ENCODE measurements around the gene SNAP47. TPM values are rescaled to one million over a fixed set of nuclear protein-coding genes. Genes with fewer than 3 reads are reported as not detected.

SNAP47 gene
- total and polyA plus RNA-seq, 2 of the 4 experiments (the other 2 are of a cell fraction), result 39.4 to 72.9 TPM

GRCh38 chr1:227777646-227778045, 42.4 kb downstream of the SNAP47 start:
- no CpG with 5 or more reads among the region's 4 CpGs for WGBS, 2 experiments (ENCODE audit: extremely low coverage in 2 of 2, insufficient read length in 1 of 2)
- Histone ChIP-seq H2BK20ac (ENCODE audit: low read depth, low read length) (no peak overlapping the region), H3K9me1 (ENCODE audit: insufficient read depth, low read length) (peaks cover 21% of the 10 kb centered on the region), H2AK5ac (ENCODE audit: low read depth, low read length) (no peak overlapping the region), H4K20me1 (ENCODE audit: insufficient read depth, low read length) (peaks cover 9% of the 10 kb centered on the region; the same call in 1 of the 2 replicates), H4K8ac (ENCODE audit: low read depth in 2 of 2, low read length in 2 of 2) (no peak overlapping the region), H2AK9ac (replicated peaks; ENCODE audit: low read depth, low read length, poor library complexity) (no peak overlapping the region), H4K5ac (ENCODE audit: low read depth, low read length) (no peak overlapping the region), H3K4me1 (ENCODE audit: control insufficient read depth, insufficient read depth, low read length) (peaks cover 16% of the 10 kb centered on the region), H3K56ac (ENCODE audit: extremely low read depth, insufficient read depth, low read length) (no peak overlapping the region), H3K4me2 (ENCODE audit: low read depth, low read length) (no peak overlapping the region), H3K27ac (ENCODE audit: insufficient read depth, low read length) (no peak overlapping the region), H3K18ac (ENCODE audit: low read depth, low read length) (no peak overlapping the region), H3K27me3 (ENCODE audit: control insufficient read depth, insufficient read depth, low read length) (no peaks in the 10 kb centered on the region), H4K91ac (ENCODE audit: insufficient read depth, low read depth, low read length) (no peak overlapping the region), H3K4ac (ENCODE audit: low read depth, low read length) (no peak overlapping the region), H3K79me1 (ENCODE audit: low read depth in 1 of 2, low read length in 2 of 2) (peaks cover 0 to 10% of the 10 kb centered on the region in 2 experiments; a peak in 1 of 4 replicates), H3K9ac (ENCODE audit: low read depth, low read length) (no peak overlapping the region), H2AFZ (replicated peaks; ENCODE audit: low read length, poor library complexity) (no peak overlapping the region), H3K36me3 (ENCODE audit: control insufficient read depth, insufficient read depth, low read length) (peaks cover 17% of the 10 kb centered on the region), H3K23ac (ENCODE audit: low read depth, low read length) (no peak overlapping the region), H2BK5ac (ENCODE audit: low read depth, low read length, poor library complexity, severe bottlenecking) (no peak overlapping the region), H3K4me3 (ENCODE audit: insufficient read depth, low read depth, low read length) (no peak overlapping the region), H2BK120ac (ENCODE audit: low read depth, low read length) (no peak overlapping the region), H2BK15ac (ENCODE audit: low read depth, low read length) (no peak overlapping the region), H3K14ac (replicated peaks; ENCODE audit: low read depth, low read length) (no peak overlapping the region), H3K9me3 (ENCODE audit: control insufficient read depth, insufficient read depth, low read length) (no peaks in the 10 kb centered on the region)
- POLR2A ChIA-PET (ENCODE audit: unreplicated experiment), result no interaction called here
- no peak for TF ChIP-seq CEBPB (IDR thresholded peaks at IDR 0.05; ENCODE audit: low read depth, low read length)
- no peak for TF ChIP-seq MXI1 (IDR thresholded peaks at IDR 0.05; ENCODE audit: borderline replicate concordance, low read depth, low read length)
- no peak for TF ChIP-seq RFX5 (IDR thresholded peaks at IDR 0.05; ENCODE audit: low read depth, low read length)
- no peak for TF ChIP-seq CTCF (conservative IDR thresholded peaks at IDR 0.05; ENCODE audit: low read depth, low read length)
- no peak for TF ChIP-seq RCOR1 (IDR thresholded peaks at IDR 0.05; ENCODE audit: insufficient replicate concordance, low read length)
- no peak for TF ChIP-seq BHLHE40 (IDR thresholded peaks at IDR 0.05; ENCODE audit: low read depth, low read length)
- no peak for TF ChIP-seq CHD1 (IDR thresholded peaks at IDR 0.05; ENCODE audit: low read depth, low read length)
- no peak for TF ChIP-seq POLR2A (IDR thresholded peaks at IDR 0.05; ENCODE audit: low read depth, low read length)
- TF ChIP-seq, protein P1, sequence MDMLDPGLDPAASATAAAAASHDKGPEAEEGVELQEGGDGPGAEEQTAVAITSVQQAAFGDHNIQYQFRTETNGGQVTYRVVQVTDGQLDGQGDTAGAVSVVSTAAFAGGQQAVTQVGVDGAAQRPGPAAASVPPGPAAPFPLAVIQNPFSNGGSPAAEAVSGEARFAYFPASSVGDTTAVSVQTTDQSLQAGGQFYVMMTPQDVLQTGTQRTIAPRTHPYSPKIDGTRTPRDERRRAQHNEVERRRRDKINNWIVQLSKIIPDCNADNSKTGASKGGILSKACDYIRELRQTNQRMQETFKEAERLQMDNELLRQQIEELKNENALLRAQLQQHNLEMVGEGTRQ (IDR thresholded peaks at IDR 0.05; ENCODE audit: low read depth, low read length), result no peak
- TF ChIP-seq FOS (IDR thresholded peaks at IDR 0.05; ENCODE audit: low read depth, low read length), result no peak
- no peak for TF ChIP-seq MAZ (IDR thresholded peaks at IDR 0.05; ENCODE audit: borderline replicate concordance, low read depth, low read length)
- no peak for TF ChIP-seq RAD21 (IDR thresholded peaks at IDR 0.05; ENCODE audit: low read length)
- TF ChIP-seq SMC3 (IDR thresholded peaks at IDR 0.05; ENCODE audit: low read depth, low read length), result no peak
- TF ChIP-seq NFE2L2 (IDR thresholded peaks at IDR 0.05; ENCODE audit: low read depth, low read length), result no peak
- TF ChIP-seq ELK1 (IDR thresholded peaks at IDR 0.05; ENCODE audit: borderline replicate concordance, low read depth, low read length), result no peak
- no peak for TF ChIP-seq MAFK (IDR thresholded peaks at IDR 0.05; ENCODE audit: low read depth, low read length)
- no TSS peak for BruUV-seq (replicated peaks)
- CTCF ChIA-PET, result no interaction called here
- ATAC-seq (ENCODE audit: low read depth), result no peak
- no peak for DNase-seq
- in situ Hi-C loops (cut with MboI; ENCODE audit: low sequenced_read_pairs) (no loop called here), intact Hi-C loops (cut with micrococcal nuclease) (no loop called here), dilution Hi-C loops (cut with HindIII; ENCODE audit: low sequenced_read_pairs, unreplicated experiment) (no loop called here)

Data from IMR-90 (cell line).